ENCODE measurements around the gene KCNIP2. TPM values are rescaled to one million over a fixed set of nuclear protein-coding genes. Genes with fewer than 3 reads are reported as not detected.

Gene KCNIP2
- total and polyA plus RNA-seq, 2 donors from 2014 or later: 0.67 to 3.4 TPM

- no peak overlapping the region for H3K4me3 ChIP-seq (ENCODE audit: low read length in 3 of 3)
- H3K9ac ChIP-seq (ENCODE audit: low read length in 3 of 3): no peak overlapping the region
- peaks cover 0 to 2% (median 0%) of the 10 kb centered on the region in 3 donors for H3K36me3 ChIP-seq (ENCODE audit: control insufficient read depth in 2 of 3, insufficient read depth in 3 of 3, low read length in 3 of 3)
- no peaks in the 10 kb centered on the region for H3K4me1 ChIP-seq (ENCODE audit: control insufficient read depth in 2 of 3, insufficient read depth in 2 of 3, low read depth in 1 of 3, low read length in 3 of 3)
- intact Hi-C loops (cut with DNase I): no loop called here
- H3K27me3 ChIP-seq (ENCODE audit: control insufficient read depth, insufficient read depth, low read length): no peaks in the 10 kb centered on the region
- DNase-seq (no peak), FAIRE-seq (no peak)
- H3K9me3 ChIP-seq (ENCODE audit: control insufficient read depth in 2 of 3, insufficient read depth in 1 of 3, low read length in 3 of 3): no peaks in the 10 kb centered on the region
- TF ChIP-seq CTCF (IDR thresholded peaks at IDR 0.05; ENCODE audit: borderline replicate concordance, extremely low read depth, insufficient read depth): no peak
- no peak overlapping the region for H3K27ac ChIP-seq (ENCODE audit: low read depth in 2 of 2, low read length in 2 of 2)
These were observed 37.6 kb upstream of the KCNIP2 start for GRCh38 chr10:101881036-101881774.

- no peak overlapping the region for H3K27ac ChIP-seq (ENCODE audit: low read depth in 2 of 2, low read length in 2 of 2)
- H3K4me3 ChIP-seq (ENCODE audit: low read length in 3 of 3): no peak overlapping the region
- DNase-seq (no peak), FAIRE-seq (no peak)
- H3K9me3 ChIP-seq (ENCODE audit: control insufficient read depth in 2 of 3, insufficient read depth in 1 of 3, low read length in 3 of 3): no peaks in the 10 kb centered on the region
- intact Hi-C loops (cut with DNase I): no loop called here
- peaks cover 0 to 2% (median 0%) of the 10 kb centered on the region in 3 donors for H3K36me3 ChIP-seq (ENCODE audit: control insufficient read depth in 2 of 3, insufficient read depth in 3 of 3, low read length in 3 of 3)
- no peak for TF ChIP-seq CTCF (IDR thresholded peaks at IDR 0.05; ENCODE audit: borderline replicate concordance, extremely low read depth, insufficient read depth)
- H3K27me3 ChIP-seq (ENCODE audit: control insufficient read depth, insufficient read depth, low read length): no peaks in the 10 kb centered on the region
- H3K4me1 ChIP-seq (ENCODE audit: control insufficient read depth in 2 of 3, insufficient read depth in 2 of 3, low read depth in 1 of 3, low read length in 3 of 3): no peaks in the 10 kb centered on the region
- H3K9ac ChIP-seq (ENCODE audit: low read length in 3 of 3): no peak overlapping the region
These were observed 36.6 kb upstream of the KCNIP2 start for GRCh38 chr10:101880232-101880573.

GRCh38 chr10:101879456-101880231, 36.0 kb upstream of the KCNIP2 start:
- no peak for FAIRE-seq
- no peak overlapping the region for H3K27ac ChIP-seq (ENCODE audit: low read depth in 2 of 2, low read length in 2 of 2)
- no peak overlapping the region for H3K9ac ChIP-seq (ENCODE audit: low read length in 3 of 3)
- TF ChIP-seq CTCF (IDR thresholded peaks at IDR 0.05; ENCODE audit: borderline replicate concordance, extremely low read depth, insufficient read depth): no peak
- intact Hi-C loops (cut with DNase I): no loop called here
- H3K36me3 ChIP-seq (ENCODE audit: control insufficient read depth in 2 of 3, insufficient read depth in 3 of 3, low read length in 3 of 3): peaks cover 0 to 2% (median 0%) of the 10 kb centered on the region in 3 donors
- no peaks in the 10 kb centered on the region for H3K27me3 ChIP-seq (ENCODE audit: control insufficient read depth, insufficient read depth, low read length)
- H3K4me1 ChIP-seq (ENCODE audit: control insufficient read depth in 2 of 3, insufficient read depth in 2 of 3, low read depth in 1 of 3, low read length in 3 of 3): no peaks in the 10 kb centered on the region
- no peak for DNase-seq
- no peak overlapping the region for H3K4me3 ChIP-seq (ENCODE audit: low read length in 3 of 3)
- no peaks in the 10 kb centered on the region for H3K9me3 ChIP-seq (ENCODE audit: control insufficient read depth in 2 of 3, insufficient read depth in 1 of 3, low read length in 3 of 3)

Data from kidney (tissue), 14 donors.